Osteoblast (primary cell): Measurements from ENCODE around the gene ABCC3. TPM values are rescaled to one million over a fixed set of nuclear protein-coding genes. Genes with fewer than 3 reads are reported as not detected.
A peak's percentile ranks its signal among the peaks of the same experiment; 100 is the strongest.
"Not testable (repeated sequence)": the region's sequence is repeated elsewhere in the genome, so short reads cannot be mapped to it uniquely, and the experiment has no call there.

Source experiments
- DNase-seq: peaks from one replicate; pipeline ENCODE4 v3.0.0; 2011; ENCODE audit warnings: low spot score, mixed read lengths; ENCODE audit not compliant: insufficient read length; ENCODE audit errors: missing footprints
- H2AFZ ChIP-seq: 2 replicates; pipeline ENCODE4 v1.6.0; 2011; ENCODE audit warnings: mild to moderate bottlenecking, low read length
- H3K27ac ChIP-seq: 2 replicates; pipeline ENCODE4 v1.5.1; 2011; ENCODE audit warnings: mild to moderate bottlenecking, low read depth, low read length, moderate library complexity
- H3K27me3 ChIP-seq: 2 replicates; pipeline ENCODE4 v1.6.0; 2012; ENCODE audit warnings: mild to moderate bottlenecking, control low read depth, inconsistent platforms, low read length, moderate library complexity; ENCODE audit not compliant: insufficient read depth
- H3K36me3 ChIP-seq: 2 replicates; pipeline ENCODE4 v1.5.1; 2011; ENCODE audit warnings: mild to moderate bottlenecking, low read length, control low read depth, moderate library complexity; ENCODE audit not compliant: insufficient read depth
- H3K4me1 ChIP-seq: 2 replicates; pipeline ENCODE4 v1.5.1; 2011; ENCODE audit warnings: mild to moderate bottlenecking, low read length, control low read depth, moderate library complexity; ENCODE audit not compliant: insufficient read depth
- H3K4me2 ChIP-seq: 2 replicates; pipeline ENCODE4 v1.6.0; 2011; ENCODE audit warnings: mild to moderate bottlenecking, low read length; ENCODE audit not compliant: insufficient read depth
- H3K4me3 ChIP-seq: fragments of 200-600 bp; sonication (generic); 3 replicates; pipeline ENCODE4 v1.5.1; 2012; ENCODE audit warnings: mild to moderate bottlenecking, low read length, inconsistent platforms; ENCODE audit not compliant: insufficient read depth
- H3K79me2 ChIP-seq: 2 replicates; pipeline ENCODE4 v1.6.0; 2012; ENCODE audit warnings: mild to moderate bottlenecking, low read length, control low read depth, inconsistent platforms; ENCODE audit not compliant: insufficient read depth
- H3K9me3 ChIP-seq: 2 replicates; pipeline ENCODE4 v1.5.1; 2011; ENCODE audit warnings: low read depth, low read length, control low read depth
- H4K20me1 ChIP-seq: 2 replicates; pipeline ENCODE4 v1.6.0; 2012; ENCODE audit warnings: mild to moderate bottlenecking, low read length, control low read depth; ENCODE audit not compliant: insufficient read depth
- total RNA-seq: library from RNA; depleted of rRNA; stranded (reverse); fragments of >200 nt; gene quantifications from 2 replicates; pipeline ENCODE4 v1.2.3, GENCODE V29; 2012
- TF ChIP-seq, protein P1 (sequence below): IDR thresholded peaks from 2 replicates; pipeline ENCODE4 v1.5.1; 2011; ENCODE audit warnings: mild to moderate bottlenecking, low read depth, low read length, moderate library complexity; ENCODE audit errors: extremely low read depth

ABCC3 gene
- total RNA-seq, 1 donor = 28.6 TPM

GRCh38 chr17:50721194-50722010 lies 86.7 kb downstream of the ABCC3 start:
- TF ChIP-seq, protein P1, sequence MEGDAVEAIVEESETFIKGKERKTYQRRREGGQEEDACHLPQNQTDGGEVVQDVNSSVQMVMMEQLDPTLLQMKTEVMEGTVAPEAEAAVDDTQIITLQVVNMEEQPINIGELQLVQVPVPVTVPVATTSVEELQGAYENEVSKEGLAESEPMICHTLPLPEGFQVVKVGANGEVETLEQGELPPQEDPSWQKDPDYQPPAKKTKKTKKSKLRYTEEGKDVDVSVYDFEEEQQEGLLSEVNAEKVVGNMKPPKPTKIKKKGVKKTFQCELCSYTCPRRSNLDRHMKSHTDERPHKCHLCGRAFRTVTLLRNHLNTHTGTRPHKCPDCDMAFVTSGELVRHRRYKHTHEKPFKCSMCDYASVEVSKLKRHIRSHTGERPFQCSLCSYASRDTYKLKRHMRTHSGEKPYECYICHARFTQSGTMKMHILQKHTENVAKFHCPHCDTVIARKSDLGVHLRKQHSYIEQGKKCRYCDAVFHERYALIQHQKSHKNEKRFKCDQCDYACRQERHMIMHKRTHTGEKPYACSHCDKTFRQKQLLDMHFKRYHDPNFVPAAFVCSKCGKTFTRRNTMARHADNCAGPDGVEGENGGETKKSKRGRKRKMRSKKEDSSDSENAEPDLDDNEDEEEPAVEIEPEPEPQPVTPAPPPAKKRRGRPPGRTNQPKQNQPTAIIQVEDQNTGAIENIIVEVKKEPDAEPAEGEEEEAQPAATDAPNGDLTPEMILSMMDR = no peak
- Histone ChIP-seq H2AFZ (no peak overlapping the region), H3K4me1 (peaks cover 41% of the 10 kb centered on the region), H3K36me3 (no peaks in the 10 kb centered on the region), H3K4me2 (peak overlapping the region; percentile 92), H3K27me3 (no peaks in the 10 kb centered on the region), H4K20me1 (peaks cover 64% of the 10 kb centered on the region), H3K4me3 (peak overlapping the region; percentile 80), H3K79me2 (peaks cover 70% of the 10 kb centered on the region), H3K27ac (peak overlapping the region; percentile 47), H3K9me3 (no peaks in the 10 kb centered on the region)
- no peak for DNase-seq

- Histone ChIP-seq H3K4me1 (peaks cover 46% of the 10 kb centered on the region), H3K4me3 (no peak overlapping the region), H2AFZ (no peak overlapping the region), H3K4me2 (peak overlapping the region; percentile 44), H3K79me2 (peaks cover 84% of the 10 kb centered on the region), H3K27me3 (no peaks in the 10 kb centered on the region), H4K20me1 (peaks cover 74% of the 10 kb centered on the region), H3K36me3 (no peaks in the 10 kb centered on the region), H3K27ac (no peak overlapping the region), H3K9me3 (no peaks in the 10 kb centered on the region)
- DNase-seq = no peak
- TF ChIP-seq, protein P1 = no peak
These were observed 88.1 kb downstream of the ABCC3 start for GRCh38 chr17:50722746-50723145.

DNA sequence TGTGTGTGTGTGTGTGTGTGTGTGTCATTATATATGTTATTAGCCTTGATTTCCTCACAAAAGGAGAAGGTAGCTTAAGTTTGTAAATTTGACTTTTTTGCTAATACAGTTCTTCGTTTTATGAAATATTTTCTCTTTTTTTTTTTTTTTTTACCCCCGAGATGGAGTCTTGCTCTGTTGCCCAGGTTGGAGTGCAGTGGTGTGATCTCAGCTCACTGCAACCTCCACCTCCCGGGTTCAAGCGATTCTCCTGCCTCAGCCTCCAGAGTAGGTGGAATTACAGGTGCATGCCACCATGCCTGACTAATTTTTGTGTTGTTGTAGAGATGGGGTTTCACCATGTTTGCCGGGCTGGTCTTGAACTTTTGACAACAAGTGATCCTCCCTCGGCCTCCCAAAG lies 89.9 kb downstream of the ABCC3 start:
- Histone ChIP-seq H3K4me1 (peaks cover 43% of the 10 kb centered on the region), H4K20me1 (peaks cover 87% of the 10 kb centered on the region), H3K79me2 (peaks cover 100% of the 10 kb centered on the region)
- not testable (repeated sequence) for H3K27me3 ChIP-seq, H3K4me2 ChIP-seq, H3K9me3 ChIP-seq, H3K4me3 ChIP-seq, H3K36me3 ChIP-seq, H3K27ac ChIP-seq, DNase-seq, H2AFZ ChIP-seq

- Histone ChIP-seq H3K79me2 (peaks cover 99% of the 10 kb centered on the region), H3K36me3 (no peaks in the 10 kb centered on the region), H4K20me1 (peaks cover 78% of the 10 kb centered on the region), H3K4me1 (peaks cover 44% of the 10 kb centered on the region), H3K4me3 (no peak overlapping the region), H3K9me3 (no peaks in the 10 kb centered on the region), H2AFZ (no peak overlapping the region), H3K27me3 (no peaks in the 10 kb centered on the region), H3K27ac (no peak overlapping the region), H3K4me2 (no peak overlapping the region)
- DNase-seq = no peak
- TF ChIP-seq, protein P1 = no peak
These were observed 91.3 kb downstream of the ABCC3 start for GRCh38 chr17:50725769-50726655.
